GM12878 (cell line): ENCODE results near the gene C4BPB. TPM values are rescaled to one million over a fixed set of nuclear protein-coding genes. Genes with fewer than 3 reads are reported as not detected.

Experiments
- ATAC-seq: fragments of 200-7000 bp; cut with Tn5 transposase; 3 replicates; pipeline ENCODE4 v1.9.1; 2020; ENCODE audit warnings: mild to moderate bottlenecking, moderate library complexity
- BruUV-seq: library from RNA; stranded (reverse); fragments of 400-500 nt; replicated peaks from 2 replicates; lab custom pipeline; 2021; lab: Mats Ljungman, UMichigan
- CTCF ChIA-PET: fragments of 300-600 bp; sonication (Branson Sonifier 250); formaldehyde crosslinking; extraction: SDS; loops from one replicate; lab custom pipeline; 2021; ENCODE audit warnings: inconsistent platforms; lab: Yijun Ruan, JAX
- POLR2A ChIA-PET: fragments of 350-600 bp; formaldehyde crosslinking; extraction: SDS; loops from one replicate; lab custom pipeline; 2021; ENCODE audit warnings: inconsistent platforms; lab: Charles Lee
- RAD21 ChIA-PET: fragments of 300-600 bp; sonication (Branson Sonifier 250); formaldehyde crosslinking; loops from one replicate; lab custom pipeline; 2023; ENCODE audit warnings: antibody characterized with exemption; ENCODE audit not compliant: unreplicated experiment; lab: Charles Lee
- SMC1A ChIA-PET: fragments of 300-600 bp; sonication (Branson Sonifier 250); formaldehyde crosslinking; loops from one replicate; lab custom pipeline; 2023; ENCODE audit not compliant: unreplicated experiment, uncharacterized antibody; lab: Charles Lee
- DNase-seq: peaks from one replicate; pipeline ENCODE4 v3.0.0-alpha.2; 2011; ENCODE audit warnings: low read depth, low spot score
- FAIRE-seq: peaks from 3 replicates; lab custom pipeline; 2011; peaks lifted over from hg19 to GRCh38; lab: Jason Lieb, UNC
- H2AFZ ChIP-seq: 2 replicates; pipeline ENCODE4 v1.6.0; 2011; ENCODE audit warnings: low read depth, low read length, control low read depth; ENCODE audit not compliant: control insufficient read depth
- H3K27ac ChIP-seq: 2 replicates; pipeline ENCODE4 v1.5.1; 2011; ENCODE audit warnings: control low read depth; ENCODE audit not compliant: control insufficient read depth, insufficient read depth
- H3K27me3 ChIP-seq, 2 experiments: replicated peaks in 1 of 2; 2 replicates each; pipeline versions ENCODE4 v1.6.0 to v1.6.1; 2011; ENCODE audit warnings: low read length in 1 of 2; ENCODE audit not compliant: control insufficient read depth in 2 of 2, insufficient read depth in 2 of 2
- H3K36me3 ChIP-seq, 2 experiments: 2 replicates each; pipeline ENCODE4 v1.5.1; 2011; ENCODE audit warnings: low read length in 1 of 2; ENCODE audit not compliant: control insufficient read depth in 2 of 2, insufficient read depth in 2 of 2
- H3K4me1 ChIP-seq: 2 replicates; pipeline ENCODE4 v1.6.1; 2011; ENCODE audit warnings: mild to moderate bottlenecking, low read length, moderate library complexity, mixed read lengths; ENCODE audit not compliant: control insufficient read depth, insufficient read depth
- H3K4me2 ChIP-seq: 2 replicates; pipeline ENCODE4 v1.6.0; 2011; ENCODE audit warnings: control low read depth; ENCODE audit not compliant: control insufficient read depth, insufficient read depth
- H3K4me3 ChIP-seq: fragments of 200-600 bp; sonication (generic); 2 replicates; pipeline ENCODE4 v1.5.1; 2016
- H3K79me2 ChIP-seq: 2 replicates; pipeline ENCODE4 v1.6.0; 2011; ENCODE audit warnings: low read length; ENCODE audit not compliant: control insufficient read depth, insufficient read depth
- H3K9ac ChIP-seq: 2 replicates; pipeline ENCODE4 v1.8.0; 2011; ENCODE audit warnings: low read length, control low read depth, mixed read lengths; ENCODE audit not compliant: control insufficient read depth, insufficient read depth
- H3K9me3 ChIP-seq: replicated peaks from 3 replicates; pipeline ENCODE4 v1.5.1; 2011; ENCODE audit warnings: mild to moderate bottlenecking, low read length; ENCODE audit not compliant: control insufficient read depth, insufficient read depth
- H4K20me1 ChIP-seq: 2 replicates; pipeline ENCODE4 v1.6.0; 2011; ENCODE audit not compliant: control insufficient read depth, insufficient read depth
- E2F8 ChIP-seq: fragments of 450-650 bp; IDR thresholded peaks from 2 replicates; pipeline ENCODE4 v1.6.1; 2018; ENCODE audit warnings: mild to moderate bottlenecking, low read depth, moderate library complexity; ENCODE audit not compliant: partially characterized antibody
- GATAD2B ChIP-seq: fragments of 450-650 bp; conservative IDR thresholded peaks from 2 replicates; pipeline ENCODE4 v1.6.1; 2017; ENCODE audit warnings: low read depth, mild to moderate bottlenecking, moderate library complexity
- HDAC2 ChIP-seq: fragments of 200-600 bp; sonication (generic); IDR thresholded peaks from 2 replicates; pipeline ENCODE4 v1.6.1; 2017
- HSF1 ChIP-seq: fragments of 150-350 bp; IDR thresholded peaks from 2 replicates; pipeline ENCODE4 v1.6.1; 2014; ENCODE audit warnings: mild to moderate bottlenecking, low read depth, low read length
- IRF3 ChIP-seq: fragments of 450-650 bp; IDR thresholded peaks from 2 replicates; pipeline ENCODE4 v1.6.1; 2014; ENCODE audit warnings: mild to moderate bottlenecking
- MXI1 ChIP-seq: fragments of 150-350 bp; IDR thresholded peaks from 2 replicates; pipeline ENCODE4 v1.6.1; 2011; ENCODE audit warnings: low read depth, mild to moderate bottlenecking, inconsistent platforms, low read length, improper control_type of control experiment
- PKNOX1 ChIP-seq: fragments of 450-650 bp; IDR thresholded peaks from 2 replicates; pipeline ENCODE4 v1.6.1; 2016; ENCODE audit warnings: mild to moderate bottlenecking
- RFX5 ChIP-seq: IDR thresholded peaks from 2 replicates; pipeline ENCODE4 v1.6.1; 2011; ENCODE audit warnings: low read depth, low read length, improper control_type of control experiment
- SMAD5 ChIP-seq: IDR thresholded peaks from 2 replicates; pipeline ENCODE4 v1.6.1; 2016; ENCODE audit warnings: antibody characterized with exemption, low read depth
- STAT3 ChIP-seq: IDR thresholded peaks from 2 replicates; pipeline ENCODE4 v1.6.1; 2011; ENCODE audit warnings: low read depth, low read length, improper control_type of control experiment
- TCF12 ChIP-seq: IDR thresholded peaks from 2 replicates; pipeline ENCODE4 v1.6.1; 2011; ENCODE audit warnings: low read depth, mild to moderate bottlenecking, low read length
- TCF3 ChIP-seq: IDR thresholded peaks from 2 replicates; pipeline ENCODE4 v1.6.1; 2012; ENCODE audit warnings: low read depth, mild to moderate bottlenecking, low read length, borderline replicate concordance; ENCODE audit not compliant: insufficient read depth
- ZNF274 ChIP-seq: IDR thresholded peaks from one replicate; pipeline ENCODE4 v1.8.0; 2011; ENCODE audit not compliant: insufficient read length, insufficient read depth
- ZNF622 ChIP-seq: fragments of 450-650 bp; IDR thresholded peaks from 2 replicates; pipeline ENCODE4 v1.6.1; 2017; ENCODE audit warnings: mild to moderate bottlenecking, inconsistent platforms
- WGBS: methylation state at CpG from one replicate; pipeline ENCODE4 v1.1.6; 2016; ENCODE audit warnings: low lambda C conversion rate; ENCODE audit not compliant: insufficient replicate concordance, insufficient coverage; ENCODE audit errors: missing lambda C conversion rate; 5-methylcytosine and 5-hydroxymethylcytosine counted together
- in situ Hi-C: fragments of 300-500 bp; cut with MboI; formaldehyde crosslinking; loops from 9 replicates; pipeline ENCODE4 v1.14.3; 2018; ENCODE audit warnings: mixed read lengths
- intact Hi-C: fragments of 100-400 bp; cut with micrococcal nuclease; formaldehyde crosslinking; loops from one replicate; pipeline ENCODE4 v1.14.2; 2022; ENCODE audit not compliant: unreplicated experiment
- polyA plus RNA-seq, 11 experiments: library from polyadenylated mRNA; depleted of rRNA in 4 of 11; unstranded in 6 of 11; stranded (reverse) in 5 of 11; fragments of >200 nt; fragmentation: Nextera tagmentation in 4 of 11; fragmentation: Illumina TruSeq in 1 of 11; extraction: Ambion mirVana in 4 of 11; extraction: Trizol in 1 of 11; gene quantifications; 1 replicate in 1 of 11; 2 replicates in 10 of 11; pipeline versions ENCODE4 v1.2.1 to v1.2.3, GENCODE V29; 2011 to 2016; ENCODE audit warnings: inconsistent platforms in 2 of 11, missing spikeins in 2 of 11, low read depth in 1 of 11
- total RNA-seq, 4 experiments: library from RNA; depleted of rRNA in 3 of 4; stranded (reverse); fragments of >200 nt in 3 of 4; fragmentation: Illumina TruSeq in 1 of 4; extraction: Trizol in 1 of 4; gene quantifications; 2 replicates each; pipeline versions ENCODE4 v1.2.1 to v1.2.3, GENCODE V29; 2013 to 2021
- TF ChIP-seq, protein P1 (sequence below): IDR thresholded peaks from 2 replicates; pipeline ENCODE4 v1.6.1; 2012; ENCODE audit warnings: low read depth, low read length, improper control_type of control experiment
- TF ChIP-seq, protein P2 (sequence below): IDR thresholded peaks from 2 replicates; pipeline ENCODE4 v1.6.1; 2011; ENCODE audit warnings: mild to moderate bottlenecking, low read depth, low read length, moderate library complexity; ENCODE audit not compliant: insufficient replicate concordance

Gene C4BPB
- total and polyA plus RNA-seq, 10 of the 15 experiments (the other 5 are each of a cell fraction or from before 2014, with no cell fraction given): 0.31 to 1.2 (median 0.53) TPM; not detected in 1

DNA sequence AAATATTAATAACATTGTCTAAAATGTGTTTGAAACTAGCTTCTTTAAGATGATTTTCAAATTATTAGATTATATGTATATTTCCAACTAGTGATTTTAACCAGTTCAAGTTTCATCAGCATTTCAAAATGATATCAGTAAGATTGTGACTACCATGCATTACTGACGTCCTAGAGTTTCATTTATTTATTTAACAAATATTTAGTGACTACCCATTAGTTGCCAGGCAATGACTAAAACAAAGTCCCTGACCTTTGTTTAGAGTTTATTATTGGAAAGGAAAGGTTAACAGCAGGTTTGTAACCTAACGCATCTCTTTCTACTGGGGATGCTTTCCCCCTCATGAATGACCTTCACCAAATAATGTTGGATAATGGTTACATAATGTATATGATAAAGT lies 7.6 kb upstream of the C4BPB start:
- POLR2A ChIA-PET: no interaction called here
- TF ChIP-seq MXI1 (no peak), E2F8 (no peak), IRF3 (no peak), TCF3 (no peak), HDAC2 (no peak), PKNOX1 (no peak), RFX5 (no peak), SMAD5 (no peak), TCF12 (no peak), HSF1 (no peak), GATAD2B (no peak), ZNF622 (no peak), STAT3 (no peak), ZNF274 (no peak)
- TF ChIP-seq, protein P1, sequence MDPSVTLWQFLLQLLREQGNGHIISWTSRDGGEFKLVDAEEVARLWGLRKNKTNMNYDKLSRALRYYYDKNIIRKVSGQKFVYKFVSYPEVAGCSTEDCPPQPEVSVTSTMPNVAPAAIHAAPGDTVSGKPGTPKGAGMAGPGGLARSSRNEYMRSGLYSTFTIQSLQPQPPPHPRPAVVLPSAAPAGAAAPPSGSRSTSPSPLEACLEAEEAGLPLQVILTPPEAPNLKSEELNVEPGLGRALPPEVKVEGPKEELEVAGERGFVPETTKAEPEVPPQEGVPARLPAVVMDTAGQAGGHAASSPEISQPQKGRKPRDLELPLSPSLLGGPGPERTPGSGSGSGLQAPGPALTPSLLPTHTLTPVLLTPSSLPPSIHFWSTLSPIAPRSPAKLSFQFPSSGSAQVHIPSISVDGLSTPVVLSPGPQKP: no peak
- TF ChIP-seq, protein P2, sequence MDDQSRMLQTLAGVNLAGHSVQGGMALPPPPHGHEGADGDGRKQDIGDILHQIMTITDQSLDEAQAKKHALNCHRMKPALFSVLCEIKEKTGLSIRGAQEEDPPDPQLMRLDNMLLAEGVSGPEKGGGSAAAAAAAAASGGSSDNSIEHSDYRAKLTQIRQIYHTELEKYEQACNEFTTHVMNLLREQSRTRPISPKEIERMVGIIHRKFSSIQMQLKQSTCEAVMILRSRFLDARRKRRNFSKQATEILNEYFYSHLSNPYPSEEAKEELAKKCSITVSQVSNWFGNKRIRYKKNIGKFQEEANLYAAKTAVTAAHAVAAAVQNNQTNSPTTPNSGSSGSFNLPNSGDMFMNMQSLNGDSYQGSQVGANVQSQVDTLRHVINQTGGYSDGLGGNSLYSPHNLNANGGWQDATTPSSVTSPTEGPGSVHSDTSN: no peak
- intact Hi-C loops (loop anchor here (5.0 kb wide), 1 partner anchor 241 kb away; the partner anchor contains the start of gene CD55), in situ Hi-C loops (no loop called here)
- H3K9me3 ChIP-seq: no peaks in the 10 kb centered on the region
- H4K20me1 ChIP-seq: no peaks in the 10 kb centered on the region
- H3K27me3 ChIP-seq: no peaks in the 10 kb centered on the region
- no peak overlapping the region for H2AFZ ChIP-seq
- H3K27ac ChIP-seq: no peak overlapping the region
- SMC1A ChIA-PET: interaction anchor here (1.0 to 7.3 kb wide), 6 partner anchors 11 to 418 kb away, joined by 3 to 65 read pairs (median 10); partner anchors contain the start of gene YOD1
- H3K36me3 ChIP-seq: no peaks in the 10 kb centered on the region
- DNase-seq: no peak
- CTCF ChIA-PET: interaction anchor here (0.9 to 8.3 kb wide), 13 partner anchors 9 to 419 kb away, joined by 3 to 154 read pairs (median 5); partner anchors contain the start of gene C4BPB
- no peaks in the 10 kb centered on the region for H3K79me2 ChIP-seq
- RAD21 ChIA-PET: interaction anchor here (2.4 kb wide), 1 partner anchor 324 kb away, joined by 12 read pairs; no protein-coding TSS in a partner anchor
- H3K4me2 ChIP-seq: no peak overlapping the region
- no TSS peak for BruUV-seq
- no peak overlapping the region for H3K9ac ChIP-seq
- FAIRE-seq: no peak
- no peak overlapping the region for H3K4me3 ChIP-seq
- no peak for ATAC-seq
- peaks cover 4% of the 10 kb centered on the region; the same call in 1 of the 2 replicates for H3K4me1 ChIP-seq
- 49% methylated on average over 2 of the region's 2 CpGs for WGBS
